ENCODE data around the gene LBH.

DNA sequence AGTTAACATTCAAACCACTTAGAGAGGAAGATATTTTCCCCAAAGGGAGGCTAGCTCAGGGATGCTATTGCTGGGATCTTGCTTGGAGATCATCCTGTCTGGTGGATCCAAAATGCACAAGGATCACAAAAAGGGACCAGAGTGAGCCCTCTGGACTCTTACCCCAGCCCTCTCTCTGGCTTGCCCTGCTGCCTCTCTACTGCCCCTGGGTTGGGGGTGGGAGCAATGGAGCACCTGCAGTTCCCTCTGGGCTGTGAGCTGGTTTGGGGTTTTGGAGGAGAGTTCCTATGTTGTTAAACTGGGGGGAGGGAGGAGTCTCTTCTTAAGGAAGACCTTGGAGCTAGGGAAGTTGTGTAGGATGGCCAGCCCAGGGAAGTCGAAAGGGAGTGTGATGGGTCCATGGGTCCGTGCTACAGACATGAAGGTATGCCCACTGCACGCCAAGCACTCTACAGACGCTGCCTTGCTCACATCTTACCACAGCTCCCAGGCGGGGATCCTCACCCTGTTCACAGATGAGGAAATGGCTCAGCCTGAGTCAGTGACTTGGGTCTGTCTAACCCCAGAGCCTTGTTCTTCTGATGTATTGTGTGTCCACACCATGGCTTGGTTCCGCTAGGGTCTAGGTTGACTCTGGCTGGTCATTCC, 3.8 kb downstream of the LBH start:
- TF ChIP-seq, protein P1, sequence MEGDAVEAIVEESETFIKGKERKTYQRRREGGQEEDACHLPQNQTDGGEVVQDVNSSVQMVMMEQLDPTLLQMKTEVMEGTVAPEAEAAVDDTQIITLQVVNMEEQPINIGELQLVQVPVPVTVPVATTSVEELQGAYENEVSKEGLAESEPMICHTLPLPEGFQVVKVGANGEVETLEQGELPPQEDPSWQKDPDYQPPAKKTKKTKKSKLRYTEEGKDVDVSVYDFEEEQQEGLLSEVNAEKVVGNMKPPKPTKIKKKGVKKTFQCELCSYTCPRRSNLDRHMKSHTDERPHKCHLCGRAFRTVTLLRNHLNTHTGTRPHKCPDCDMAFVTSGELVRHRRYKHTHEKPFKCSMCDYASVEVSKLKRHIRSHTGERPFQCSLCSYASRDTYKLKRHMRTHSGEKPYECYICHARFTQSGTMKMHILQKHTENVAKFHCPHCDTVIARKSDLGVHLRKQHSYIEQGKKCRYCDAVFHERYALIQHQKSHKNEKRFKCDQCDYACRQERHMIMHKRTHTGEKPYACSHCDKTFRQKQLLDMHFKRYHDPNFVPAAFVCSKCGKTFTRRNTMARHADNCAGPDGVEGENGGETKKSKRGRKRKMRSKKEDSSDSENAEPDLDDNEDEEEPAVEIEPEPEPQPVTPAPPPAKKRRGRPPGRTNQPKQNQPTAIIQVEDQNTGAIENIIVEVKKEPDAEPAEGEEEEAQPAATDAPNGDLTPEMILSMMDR (IDR thresholded peaks at IDR 0.05) = no peak
- TF ChIP-seq ZFX (IDR thresholded peaks at IDR 0.05; ENCODE audit: borderline replicate concordance) = no peak

All from 22Rv1 (cell line).